Stimulated activated CD4-positive, alpha-beta T cell treated with anti-CD3 and anti-CD28 coated beads, Interleukin-1b, Interleukin-23, amount 100 ng/mL, for 24 hours (primary cell): ENCODE results near the gene SMIM45.

Source experiments
- DNase-seq, 4 experiments: peaks; one replicate each; pipeline ENCODE4 v3.0.0-alpha.2; 2020; ENCODE audit warnings: low read depth in 4 of 4, low spot score in 1 of 4

SMIM45 gene

DNA sequence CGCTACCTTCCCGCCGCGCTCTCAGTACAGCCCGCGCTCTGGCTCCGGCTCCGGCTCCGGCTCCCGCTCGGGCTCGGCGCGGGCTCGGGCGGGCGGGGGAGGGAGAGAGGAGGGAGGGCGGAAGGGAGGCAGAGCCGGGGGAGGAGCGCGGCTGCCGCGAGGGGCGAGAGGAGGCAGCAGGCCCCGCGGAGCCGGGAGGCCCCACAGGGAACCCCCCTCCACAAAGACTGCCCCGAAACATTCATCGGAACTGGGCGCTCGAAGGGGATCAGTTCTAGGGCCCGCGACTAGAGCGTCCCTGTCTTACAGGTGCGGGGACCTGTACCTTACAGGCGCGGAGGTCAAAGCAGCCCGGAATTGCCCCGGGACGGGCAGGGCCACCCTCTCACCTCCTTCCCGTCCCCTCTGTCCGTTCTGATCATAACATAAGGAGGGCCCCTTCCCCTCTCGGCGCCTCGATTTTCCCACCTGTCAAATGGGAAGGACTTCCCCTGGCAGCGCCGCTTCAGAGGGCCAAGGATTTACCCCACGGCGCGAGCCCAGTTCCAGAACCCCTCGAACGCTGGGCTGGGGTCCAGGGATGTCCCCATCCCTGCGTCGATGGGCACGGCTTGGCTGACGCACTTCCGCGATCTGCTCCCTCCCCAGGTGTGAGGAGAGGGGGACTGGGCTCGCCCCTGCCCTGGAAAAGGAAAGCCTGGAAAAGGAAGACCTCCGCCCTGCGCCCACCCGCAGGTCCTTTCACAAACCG lies 36.7 kb upstream of the SMIM45 start, which contains the start of gene SHISA8:
SHISA8 (minus strand) TSS at position 40 of the 751 bp plus-strand sequence. CDS start 407 bp downstream, outside the sequence.
- peak; percentile 31 to 45 (median 38) for DNase-seq

- no peak for DNase-seq
Measured at GRCh38 chr22:41915786-41916493, 36.0 kb upstream of the SMIM45 start.

DNA sequence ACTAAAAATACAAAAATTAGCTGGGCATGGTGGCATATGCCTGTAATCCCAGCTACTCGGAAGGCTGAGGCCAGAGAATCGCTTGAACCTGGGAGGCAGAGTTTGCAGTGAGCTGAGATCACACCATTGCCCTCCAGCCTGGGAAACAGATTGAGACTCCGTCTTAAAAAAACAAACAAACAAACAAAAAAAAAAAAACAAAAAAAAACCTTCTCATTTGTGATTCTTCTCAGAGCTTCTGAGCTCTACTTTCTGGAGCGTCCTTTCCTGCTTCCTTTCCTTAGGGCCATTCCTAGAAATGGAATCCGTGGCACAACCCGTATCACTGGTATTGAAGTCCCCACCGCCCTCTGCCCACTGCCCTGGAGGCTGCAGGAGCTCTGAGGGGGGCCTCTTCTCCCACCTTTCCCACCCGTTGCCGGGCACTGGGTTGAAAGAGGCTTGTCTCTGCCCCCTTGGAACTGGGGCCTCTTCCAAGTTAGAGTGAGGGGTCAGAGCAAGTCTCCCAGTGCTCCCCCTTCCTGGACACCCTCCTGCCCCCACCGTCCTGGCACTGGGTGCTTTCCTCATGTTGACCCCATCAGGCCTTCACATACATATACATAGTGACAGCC lies 35.1 kb upstream of the SMIM45 start:
- DNase-seq: no peak

DNA sequence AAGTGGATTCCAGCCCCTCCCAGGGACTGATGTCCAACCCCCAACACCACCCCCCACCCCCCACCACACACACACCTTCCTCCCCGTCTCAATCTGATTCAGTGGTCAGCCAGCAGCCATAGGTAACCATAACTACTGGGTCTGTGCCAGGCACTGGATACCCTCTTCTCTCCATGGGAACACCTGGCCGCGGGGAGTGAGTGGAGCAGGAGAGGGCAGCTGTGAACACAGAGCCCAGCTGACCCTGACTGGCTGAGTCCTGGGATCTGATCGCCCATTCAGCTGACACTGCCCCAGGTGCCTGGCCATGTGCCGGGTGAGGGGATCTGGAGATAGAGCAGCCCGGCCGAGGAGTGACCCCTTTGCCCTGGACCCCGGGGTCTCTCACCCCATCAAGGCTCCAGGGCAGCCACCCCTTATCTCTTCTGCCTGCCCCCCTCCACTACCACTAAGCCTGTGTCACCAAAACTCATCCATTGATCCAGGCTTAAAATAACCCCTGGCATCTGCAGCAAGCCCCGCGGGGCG lies 34.5 kb upstream of the SMIM45 start:
- DNase-seq: no peak

DNA sequence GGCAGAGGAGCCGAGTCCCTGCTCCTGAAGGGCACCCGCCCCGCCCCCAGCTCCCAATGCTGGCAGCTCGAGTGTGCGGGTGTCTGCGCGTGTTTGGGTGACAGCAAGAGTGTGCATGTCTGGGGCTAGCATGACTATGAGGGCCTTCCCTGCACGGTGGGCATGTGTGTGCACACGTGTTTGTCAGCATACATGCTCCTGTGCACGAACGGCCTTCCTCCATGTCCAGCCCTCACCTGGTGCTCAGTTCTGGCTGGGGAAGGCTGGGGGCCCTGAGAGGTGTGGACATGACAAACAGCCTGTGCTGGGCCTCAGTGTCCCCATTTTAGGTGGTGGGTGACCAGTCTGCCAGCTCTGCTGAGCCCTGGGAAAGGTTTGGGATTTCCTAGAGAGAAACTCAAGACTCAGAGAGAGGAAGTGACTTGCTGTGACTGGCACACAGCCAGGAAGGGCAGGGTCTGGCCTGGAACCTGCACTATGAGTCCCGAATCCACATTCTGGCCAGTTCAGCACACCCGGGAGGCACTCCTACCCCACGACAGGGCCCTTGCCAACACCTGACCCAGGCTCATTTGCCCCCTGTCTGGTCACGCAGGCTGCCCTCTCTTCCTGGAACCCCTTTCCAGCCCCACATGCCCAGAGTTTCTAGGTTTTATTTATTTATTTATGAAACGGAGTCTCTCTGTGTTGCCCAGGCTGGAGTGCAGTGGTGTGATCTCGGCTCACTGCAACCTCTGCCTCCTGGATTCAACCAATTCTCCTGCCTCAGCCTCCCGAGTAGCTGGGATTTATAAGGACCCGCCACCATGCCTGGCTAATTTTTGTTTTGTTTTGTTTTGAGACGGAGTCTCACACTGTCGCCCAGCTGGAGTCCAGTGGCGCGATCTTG lies 33.8 kb upstream of the SMIM45 start:
- no peak for DNase-seq

DNA sequence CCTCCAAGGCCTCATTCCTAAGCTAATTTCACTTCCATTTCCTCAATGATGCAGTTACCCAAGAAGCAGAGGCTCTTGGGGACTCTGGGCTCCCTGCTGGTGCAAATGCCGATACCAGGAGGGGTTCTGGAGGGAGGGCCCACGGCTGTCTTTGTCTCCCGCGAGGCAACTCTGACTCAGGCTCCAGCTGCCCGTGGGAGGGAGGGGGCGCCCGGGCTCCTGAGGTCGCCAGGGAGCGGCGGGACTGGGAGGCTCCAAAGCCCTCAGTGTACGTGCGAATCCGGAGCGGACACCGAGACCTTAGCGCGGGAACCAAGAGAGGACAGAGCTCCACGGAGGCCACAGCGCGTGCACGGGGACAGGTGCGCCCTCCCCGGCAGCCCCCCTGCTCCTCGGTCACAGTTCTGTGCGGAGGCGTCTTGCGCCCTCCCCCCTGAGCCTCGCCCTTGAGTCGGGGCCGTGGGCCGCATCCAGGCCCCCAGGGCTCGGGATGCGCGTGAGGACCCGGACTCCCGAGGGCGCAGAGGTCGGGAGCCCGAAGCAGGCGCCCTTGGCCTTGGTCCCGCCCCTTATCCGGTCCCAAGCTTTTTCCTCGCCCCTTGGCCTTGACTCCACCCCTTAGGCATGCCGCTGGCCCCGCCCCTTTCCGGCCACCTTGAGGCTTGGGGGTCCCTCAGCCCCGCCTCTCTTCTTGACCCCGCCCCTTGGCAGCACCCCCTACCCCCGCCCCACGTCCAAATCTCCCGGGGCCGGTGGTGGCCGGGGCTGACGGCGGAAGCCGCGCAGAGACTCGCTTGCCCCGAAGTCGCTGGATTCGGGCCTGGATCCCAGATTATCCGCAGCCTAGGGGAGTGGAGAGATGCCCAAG lies 32.4 kb upstream of the SMIM45 start:
- DNase-seq: no peak

DNA sequence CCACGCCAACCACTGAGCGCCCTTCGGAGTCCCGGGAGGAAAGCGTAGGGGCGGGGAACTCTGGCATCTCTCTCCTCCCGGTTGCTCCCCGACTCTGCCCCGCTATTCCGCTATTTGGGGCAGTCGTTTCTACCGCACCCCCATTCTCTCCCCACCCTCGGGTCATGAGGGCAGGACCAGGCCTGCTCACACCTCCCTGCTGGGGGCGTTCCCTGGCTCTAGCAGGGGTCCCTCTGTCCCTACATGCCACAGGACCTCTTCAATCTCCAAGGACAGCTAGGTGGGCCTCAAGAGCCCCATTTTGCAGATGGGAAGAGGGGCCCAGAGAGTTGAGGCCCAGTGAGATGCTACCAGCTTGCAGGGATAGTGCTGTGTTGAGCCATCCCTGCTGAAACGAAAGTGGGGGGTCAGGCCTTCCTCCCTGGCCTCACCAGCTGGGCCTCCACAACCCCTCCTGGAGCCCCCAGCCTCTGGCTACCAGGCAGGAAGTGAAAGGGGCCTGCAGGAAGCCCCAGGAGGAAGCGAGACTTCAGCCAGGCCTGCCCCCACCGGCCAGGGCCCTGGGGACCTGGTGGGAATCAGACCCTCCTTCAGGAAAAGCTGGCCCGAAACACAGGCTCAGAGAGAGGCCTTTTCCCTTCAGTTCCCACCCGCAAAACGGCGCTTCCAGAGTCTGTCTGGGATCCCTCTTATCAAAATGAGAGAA lies 31.5 kb upstream of the SMIM45 start:
- no peak for DNase-seq

- DNase-seq: no peak
Measured at GRCh38 chr22:41922328-41922727, 29.6 kb upstream of the SMIM45 start.

GRCh38 chr22:41922940-41923594 lies 28.9 kb upstream of the SMIM45 start:
- DNase-seq: no peak

DNA sequence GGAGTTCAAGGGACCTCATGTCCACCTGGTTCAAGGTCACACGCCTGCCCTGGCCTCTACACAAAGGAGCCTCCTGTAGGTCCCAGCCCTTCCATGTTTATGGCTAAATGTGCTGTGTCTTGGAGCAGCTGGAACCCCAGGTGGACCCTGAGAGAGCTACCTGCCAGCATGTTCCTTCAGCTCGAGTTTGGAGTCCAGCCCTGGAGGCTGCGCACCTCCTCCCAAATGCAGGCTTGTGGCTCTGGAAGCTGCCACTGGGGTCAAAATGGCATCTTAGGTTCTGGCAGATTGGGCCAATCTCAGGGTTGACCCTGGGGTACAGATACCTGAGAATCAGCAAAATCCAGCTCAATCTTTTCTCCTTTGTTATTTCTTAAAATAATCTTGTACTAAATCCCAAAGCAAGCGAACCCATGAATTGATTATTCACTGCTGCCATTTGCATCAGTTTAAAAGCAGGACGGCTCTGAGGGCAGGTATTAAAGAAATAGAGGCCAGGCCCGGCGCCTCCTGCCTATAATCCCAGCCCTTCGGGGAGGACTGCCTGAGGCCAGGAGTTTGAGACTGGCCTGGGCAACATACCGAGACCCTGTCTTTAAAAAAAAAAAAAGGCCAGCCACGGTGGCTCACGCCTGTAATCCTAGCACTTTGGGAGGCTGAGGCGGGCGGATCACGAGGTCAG lies 28.2 kb upstream of the SMIM45 start:
- no peak for DNase-seq

GRCh38 chr22:41925783-41926460 lies 26.0 kb upstream of the SMIM45 start:
- peak; percentile 54 to 65 (median 60) for DNase-seq

DNA sequence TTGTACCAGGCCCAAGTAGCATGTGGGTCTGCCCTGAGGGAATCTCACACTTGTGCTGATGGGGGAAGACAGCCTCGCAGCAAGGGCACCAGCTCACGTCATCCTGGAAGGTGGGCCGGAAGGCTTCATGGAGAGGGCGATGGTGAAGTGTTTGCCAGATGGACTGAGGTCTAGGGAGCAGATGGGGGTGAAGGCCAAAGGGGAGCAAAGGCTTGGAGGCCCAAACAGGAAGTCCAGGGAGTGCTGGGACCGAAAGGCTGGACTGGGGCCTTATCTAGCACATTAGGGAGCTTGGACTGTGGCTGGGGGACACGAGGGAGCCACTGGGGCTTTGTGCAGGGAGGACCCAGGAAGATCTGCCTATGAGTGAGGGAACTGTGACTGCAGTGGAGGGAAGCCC lies 24.1 kb upstream of the SMIM45 start:
- no peak for DNase-seq

- DNase-seq: no peak
Measured at GRCh38 chr22:41928593-41929417, 23.1 kb upstream of the SMIM45 start.

- no peak for DNase-seq
Measured at GRCh38 chr22:41929418-41929810, 22.5 kb upstream of the SMIM45 start.

GRCh38 chr22:41931701-41932269 lies 20.2 kb upstream of the SMIM45 start:
- DNase-seq: no peak

DNA sequence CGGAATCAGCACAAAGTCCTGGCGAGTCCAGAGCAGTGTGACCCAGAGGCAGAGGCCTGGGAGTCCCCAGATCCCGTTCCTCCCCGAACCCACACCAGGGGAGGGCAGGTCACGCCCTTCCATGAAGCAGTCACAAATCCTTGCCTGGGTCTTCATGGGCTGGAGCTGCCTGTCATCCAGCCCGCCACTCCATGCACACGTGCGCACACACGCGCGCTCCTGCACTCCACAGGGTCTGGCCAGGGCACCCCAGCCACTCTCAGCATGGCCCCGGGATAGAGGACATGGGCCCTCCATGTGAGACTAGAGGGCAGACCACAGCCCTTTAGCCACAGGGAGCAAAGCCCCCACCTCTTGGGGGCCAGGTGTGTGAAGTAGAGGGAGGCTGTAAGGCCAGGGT lies 19.6 kb upstream of the SMIM45 start:
- no peak for DNase-seq
